Testis (tissue), 2 donors: ENCODE results near the gene SLC45A1.

ENCODE experiments used
- POLR2A ChIP-seq: fragments of 450-650 bp; IDR thresholded peaks from one replicate; pipeline ENCODE4 v1.6.1; 2017; ENCODE audit warnings: antibody characterized with exemption, mild to moderate bottlenecking, moderate library complexity
- TF ChIP-seq, protein P1 (sequence below), 3 experiments: fragments of 450-650 bp in 2 of 3; fragments of 200-600 bp in 1 of 3; sonication (generic) in 1 of 3; IDR thresholded peaks; one replicate each; pipeline ENCODE4 v1.5.1; 2016 to 2019; ENCODE audit warnings: antibody characterized with exemption in 3 of 3, mild to moderate bottlenecking in 2 of 3, moderate library complexity in 1 of 3

DNA sequence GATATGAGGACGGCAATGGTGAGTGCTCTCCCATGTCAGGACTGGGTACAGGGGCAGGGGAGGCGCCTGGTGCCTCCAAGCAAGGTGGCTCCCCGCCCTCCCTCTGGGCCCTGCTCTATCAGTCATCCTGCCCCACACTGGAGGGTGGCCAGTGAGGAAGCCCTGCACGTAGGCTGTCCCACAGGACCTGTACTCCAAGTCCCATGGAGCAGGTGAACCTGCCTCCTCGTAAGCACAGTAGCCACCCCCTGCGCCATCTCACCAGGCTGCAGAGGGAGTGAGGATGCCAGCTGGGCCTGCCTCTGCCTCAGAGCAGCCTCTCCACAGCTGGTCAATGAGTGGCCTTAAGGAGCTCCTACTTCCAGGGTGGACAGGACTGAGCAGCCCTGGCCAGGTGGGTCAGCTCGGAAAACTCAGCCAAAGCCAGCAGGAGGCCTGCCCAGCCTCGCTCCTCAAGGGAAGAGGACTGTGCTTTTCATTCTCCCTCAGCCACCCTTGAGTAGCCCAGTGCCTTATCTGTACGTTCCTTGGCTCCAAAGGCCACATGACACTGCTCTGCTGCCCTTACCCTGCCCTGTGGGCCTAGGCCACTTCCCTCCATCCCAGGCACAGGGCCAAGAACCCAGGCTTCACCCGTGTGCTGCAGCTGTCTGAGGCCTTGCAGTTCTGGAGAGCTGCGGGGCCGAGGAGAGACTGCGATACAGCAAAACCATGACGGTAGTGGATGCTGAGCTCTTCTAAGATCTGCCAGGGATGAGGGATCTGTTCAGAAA, 39.6 kb downstream of the SLC45A1 start:
- no peak for TF ChIP-seq POLR2A
- TF ChIP-seq, protein P1, sequence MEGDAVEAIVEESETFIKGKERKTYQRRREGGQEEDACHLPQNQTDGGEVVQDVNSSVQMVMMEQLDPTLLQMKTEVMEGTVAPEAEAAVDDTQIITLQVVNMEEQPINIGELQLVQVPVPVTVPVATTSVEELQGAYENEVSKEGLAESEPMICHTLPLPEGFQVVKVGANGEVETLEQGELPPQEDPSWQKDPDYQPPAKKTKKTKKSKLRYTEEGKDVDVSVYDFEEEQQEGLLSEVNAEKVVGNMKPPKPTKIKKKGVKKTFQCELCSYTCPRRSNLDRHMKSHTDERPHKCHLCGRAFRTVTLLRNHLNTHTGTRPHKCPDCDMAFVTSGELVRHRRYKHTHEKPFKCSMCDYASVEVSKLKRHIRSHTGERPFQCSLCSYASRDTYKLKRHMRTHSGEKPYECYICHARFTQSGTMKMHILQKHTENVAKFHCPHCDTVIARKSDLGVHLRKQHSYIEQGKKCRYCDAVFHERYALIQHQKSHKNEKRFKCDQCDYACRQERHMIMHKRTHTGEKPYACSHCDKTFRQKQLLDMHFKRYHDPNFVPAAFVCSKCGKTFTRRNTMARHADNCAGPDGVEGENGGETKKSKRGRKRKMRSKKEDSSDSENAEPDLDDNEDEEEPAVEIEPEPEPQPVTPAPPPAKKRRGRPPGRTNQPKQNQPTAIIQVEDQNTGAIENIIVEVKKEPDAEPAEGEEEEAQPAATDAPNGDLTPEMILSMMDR (IDR thresholded peaks at IDR 0.05), result no peak
